Smooth muscle cell (in vitro differentiated cells): Measurements from ENCODE around the gene TPRG1L. TPM values are rescaled to one million over a fixed set of nuclear protein-coding genes. Genes with fewer than 3 reads are reported as not detected.

Experiments used
- DNase-seq: peaks from one replicate; lab custom pipeline; 2025; ENCODE audit not compliant: unreplicated experiment; lab: John Stamatoyannopoulos, UW
- H2AFZ ChIP-seq: fragments of 200-600 bp; sonication (generic); 2 replicates; pipeline ENCODE4 v1.6.0; 2016; ENCODE audit warnings: antibody characterized with exemption, low read depth, mild to moderate bottlenecking
- H3F3A ChIP-seq: fragments of 200-600 bp; sonication (generic); 2 replicates; pipeline ENCODE4 v1.6.0; 2017; ENCODE audit warnings: antibody characterized with exemption, low read depth
- H3K27ac ChIP-seq: fragments of 200-600 bp; sonication (generic); 2 replicates; pipeline ENCODE4 v1.5.1; 2016; ENCODE audit warnings: low read depth, mild to moderate bottlenecking
- H3K27me3 ChIP-seq: fragments of 200-600 bp; sonication (generic); 2 replicates; pipeline ENCODE4 v1.6.1; 2016; ENCODE audit warnings: low read depth, mild to moderate bottlenecking
- H3K36me3 ChIP-seq: fragments of 200-600 bp; sonication (generic); 2 replicates; pipeline ENCODE4 v1.5.1; 2016; ENCODE audit warnings: low read depth
- H3K4me1 ChIP-seq: fragments of 200-600 bp; sonication (generic); 2 replicates; pipeline ENCODE4 v1.5.1; 2016; ENCODE audit warnings: low read depth
- H3K4me2 ChIP-seq: fragments of 200-600 bp; sonication (generic); 2 replicates; pipeline ENCODE4 v1.6.0; 2016; ENCODE audit warnings: mild to moderate bottlenecking
- H3K4me3 ChIP-seq: fragments of 200-600 bp; sonication (generic); 2 replicates; pipeline ENCODE4 v1.5.1; 2016; ENCODE audit warnings: mild to moderate bottlenecking
- H3K79me2 ChIP-seq: fragments of 200-600 bp; sonication (generic); 2 replicates; pipeline ENCODE4 v1.6.0; 2016; ENCODE audit warnings: low read depth, mild to moderate bottlenecking
- H3K9ac ChIP-seq: fragments of 200-600 bp; sonication (generic); 2 replicates; pipeline ENCODE4 v1.6.0; 2016; ENCODE audit warnings: low read depth
- H3K9me3 ChIP-seq: fragments of 200-600 bp; sonication (generic); replicated peaks from 2 replicates; pipeline ENCODE4 v1.5.1; 2016; ENCODE audit warnings: low read depth
- H4K20me1 ChIP-seq: fragments of 200-600 bp; sonication (generic); 2 replicates; pipeline ENCODE4 v1.6.0; 2016; ENCODE audit warnings: low read depth
- WGBS: methylation state at CpG from one replicate; pipeline ENCODE4 v1.1.7; 2016; ENCODE audit warnings: low lambda C conversion rate; 5-methylcytosine and 5-hydroxymethylcytosine counted together
- polyA plus RNA-seq: library from polyadenylated mRNA; unstranded; fragments of >200 nt; fragmentation: Nextera tagmentation; extraction: Ambion mirVana; gene quantifications from 2 replicates; pipeline ENCODE4 v1.2.1, GENCODE V29; 2016
- total RNA-seq: library from RNA; depleted of rRNA; stranded (reverse); fragments of >200 nt; gene quantifications from 2 replicates; pipeline ENCODE4 v1.2.3, GENCODE V29; 2014
- TF ChIP-seq, protein P1 (sequence below): fragments of 200-600 bp; sonication (generic); IDR thresholded peaks from 2 replicates; pipeline ENCODE4 v1.5.1; 2017; ENCODE audit warnings: borderline replicate concordance, mild to moderate bottlenecking, antibody characterized with exemption; ENCODE audit not compliant: insufficient read depth, poor library complexity, severe bottlenecking

The TPRG1L gene
- total and polyA plus RNA-seq, 2 experiments from 2014 or later = 20.7 to 35.0 TPM

- Histone ChIP-seq H3K9me3 (no peaks in the 10 kb centered on the region), H2AFZ (no peak overlapping the region), H3K4me2 (no peak overlapping the region), H3K4me1 (no peaks in the 10 kb centered on the region), H3K79me2 (no peaks in the 10 kb centered on the region), H3K36me3 (no peaks in the 10 kb centered on the region), H4K20me1 (no peaks in the 10 kb centered on the region), H3K9ac (no peak overlapping the region), H3F3A (no peaks in the 10 kb centered on the region), H3K27me3 (no peaks in the 10 kb centered on the region), H3K27ac (no peak overlapping the region), H3K4me3 (no peak overlapping the region)
- TF ChIP-seq, protein P1, sequence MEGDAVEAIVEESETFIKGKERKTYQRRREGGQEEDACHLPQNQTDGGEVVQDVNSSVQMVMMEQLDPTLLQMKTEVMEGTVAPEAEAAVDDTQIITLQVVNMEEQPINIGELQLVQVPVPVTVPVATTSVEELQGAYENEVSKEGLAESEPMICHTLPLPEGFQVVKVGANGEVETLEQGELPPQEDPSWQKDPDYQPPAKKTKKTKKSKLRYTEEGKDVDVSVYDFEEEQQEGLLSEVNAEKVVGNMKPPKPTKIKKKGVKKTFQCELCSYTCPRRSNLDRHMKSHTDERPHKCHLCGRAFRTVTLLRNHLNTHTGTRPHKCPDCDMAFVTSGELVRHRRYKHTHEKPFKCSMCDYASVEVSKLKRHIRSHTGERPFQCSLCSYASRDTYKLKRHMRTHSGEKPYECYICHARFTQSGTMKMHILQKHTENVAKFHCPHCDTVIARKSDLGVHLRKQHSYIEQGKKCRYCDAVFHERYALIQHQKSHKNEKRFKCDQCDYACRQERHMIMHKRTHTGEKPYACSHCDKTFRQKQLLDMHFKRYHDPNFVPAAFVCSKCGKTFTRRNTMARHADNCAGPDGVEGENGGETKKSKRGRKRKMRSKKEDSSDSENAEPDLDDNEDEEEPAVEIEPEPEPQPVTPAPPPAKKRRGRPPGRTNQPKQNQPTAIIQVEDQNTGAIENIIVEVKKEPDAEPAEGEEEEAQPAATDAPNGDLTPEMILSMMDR = no peak
- no peak for DNase-seq
- 96% methylated on average over 26 of the region's 26 CpGs for WGBS
Measured at GRCh38 chr1:3641046-3641760, 16.4 kb downstream of the TPRG1L start.

GRCh38 chr1:3641816-3642215 is 17.0 kb downstream of the TPRG1L start:
- Histone ChIP-seq H3K27me3 (no peaks in the 10 kb centered on the region), H3K9me3 (no peaks in the 10 kb centered on the region), H3K9ac (no peak overlapping the region), H3K4me2 (no peak overlapping the region), H4K20me1 (no peaks in the 10 kb centered on the region), H3K4me3 (no peak overlapping the region), H3K79me2 (no peaks in the 10 kb centered on the region), H3K4me1 (no peaks in the 10 kb centered on the region), H2AFZ (no peak overlapping the region), H3K27ac (no peak overlapping the region), H3K36me3 (no peaks in the 10 kb centered on the region), H3F3A (no peaks in the 10 kb centered on the region)
- DNase-seq = no peak
- TF ChIP-seq, protein P1 = no peak
- WGBS = 96% methylated on average over 11 of the region's 11 CpGs

- no peak overlapping the region for H3K9ac ChIP-seq
- H3K79me2 ChIP-seq = no peaks in the 10 kb centered on the region
- 92% methylated on average over 37 of the region's 43 CpGs for WGBS
- TF ChIP-seq, protein P1 = no peak
- H3K27ac ChIP-seq = no peak overlapping the region
- no peak overlapping the region for H2AFZ ChIP-seq
- no peak overlapping the region for H3K4me2 ChIP-seq
- no peaks in the 10 kb centered on the region for H3K4me1 ChIP-seq
- H3F3A ChIP-seq = no peaks in the 10 kb centered on the region
- DNase-seq = no peak
- no peaks in the 10 kb centered on the region for H3K27me3 ChIP-seq
- H3K4me3 ChIP-seq = no peak overlapping the region
- no peaks in the 10 kb centered on the region for H3K9me3 ChIP-seq
- no peaks in the 10 kb centered on the region for H3K36me3 ChIP-seq
- H4K20me1 ChIP-seq = no peaks in the 10 kb centered on the region
Measured at GRCh38 chr1:3642919-3643675, 18.3 kb downstream of the TPRG1L start.

- H3K4me2 ChIP-seq = no peak overlapping the region
- no peak overlapping the region for H3K9ac ChIP-seq
- H3K9me3 ChIP-seq = no peaks in the 10 kb centered on the region
- H3K27me3 ChIP-seq = no peaks in the 10 kb centered on the region
- DNase-seq = no peak
- no peak overlapping the region for H3K4me3 ChIP-seq
- no peak overlapping the region for H2AFZ ChIP-seq
- H3K4me1 ChIP-seq = no peaks in the 10 kb centered on the region
- no peaks in the 10 kb centered on the region for H3K36me3 ChIP-seq
- TF ChIP-seq, protein P1 = no peak
- no peaks in the 10 kb centered on the region for H4K20me1 ChIP-seq
- no peak overlapping the region for H3K27ac ChIP-seq
- 95% methylated on average over 13 of the region's 25 CpGs for WGBS
- no peaks in the 10 kb centered on the region for H3K79me2 ChIP-seq
- no peaks in the 10 kb centered on the region for H3F3A ChIP-seq
Measured at GRCh38 chr1:3644273-3644672, 19.5 kb downstream of the TPRG1L start.
